ENCODE data around the gene YIPF1. TPM values are rescaled to one million over a fixed set of nuclear protein-coding genes. Genes with fewer than 3 reads are reported as not detected.

The YIPF1 gene
- total RNA-seq, 1 experiment from 2014 or later = 15.8 TPM

DNA sequence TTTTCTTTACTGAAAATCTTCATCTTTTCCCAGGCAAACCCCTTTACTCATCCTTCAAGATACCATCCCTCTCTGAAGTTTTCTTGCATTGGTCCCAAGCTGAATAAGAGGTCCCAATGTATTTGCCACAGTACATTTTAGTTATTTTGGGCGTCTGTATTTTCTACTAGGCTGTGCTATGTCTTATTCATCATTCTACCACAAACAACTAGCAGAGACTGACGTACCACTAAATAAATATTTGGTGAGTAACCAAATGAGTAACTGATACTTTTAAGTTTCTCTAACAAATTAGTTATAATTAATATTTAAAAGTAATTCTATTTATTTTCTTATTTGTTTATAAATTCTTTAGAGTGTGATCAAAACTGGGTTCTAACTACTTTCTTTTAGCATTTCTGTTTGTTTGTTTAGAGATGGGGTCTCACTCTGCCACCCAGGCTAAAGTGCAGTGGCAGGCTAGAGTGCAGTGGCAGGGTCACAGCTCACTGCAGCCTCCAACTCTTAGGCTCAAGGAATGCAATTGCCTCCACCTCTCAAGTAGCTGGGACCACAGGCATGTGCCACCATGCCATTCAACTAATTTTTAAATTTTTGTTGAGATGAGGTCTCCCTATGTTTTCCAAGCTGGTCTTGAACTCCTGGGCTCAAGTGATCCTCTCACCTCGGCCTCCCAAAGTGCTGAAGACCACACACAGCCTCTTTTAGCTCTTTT is 84.6 kb downstream of the YIPF1 start:
- BruUV-seq (replicated peaks) = no TSS peak
- Mint-ChIP-seq H3K27me3 (ENCODE audit: insufficient read depth, unreplicated experiment) (no peaks in the 10 kb centered on the region), H3K4me3 (ENCODE audit: unreplicated experiment) (no peak overlapping the region), H3K27ac (ENCODE audit: low read depth, unreplicated experiment) (no peak overlapping the region), H3K4me1 (ENCODE audit: insufficient read depth, unreplicated experiment) (no peaks in the 10 kb centered on the region), H3K9me3 (ENCODE audit: unreplicated experiment) (no peaks in the 10 kb centered on the region), H3K36me3 (ENCODE audit: insufficient read depth, unreplicated experiment) (peaks cover 76% of the 10 kb centered on the region)
- intact Hi-C loops (cut with micrococcal nuclease) = no loop called here
- no peak for DNase-seq (ENCODE audit: unreplicated experiment)
- POLR2A ChIA-PET = interaction anchor here (0.5 to 1.3 kb wide), 2 partner anchors 10 to 18 kb away, joined by 3 to 4 read pairs; no protein-coding TSS in a partner anchor
- CTCF ChIA-PET = interaction anchor here (0.8 kb wide), 1 partner anchor 527 kb away, joined by 3 read pairs; no protein-coding TSS in a partner anchor
- TF ChIP-seq, protein P1, sequence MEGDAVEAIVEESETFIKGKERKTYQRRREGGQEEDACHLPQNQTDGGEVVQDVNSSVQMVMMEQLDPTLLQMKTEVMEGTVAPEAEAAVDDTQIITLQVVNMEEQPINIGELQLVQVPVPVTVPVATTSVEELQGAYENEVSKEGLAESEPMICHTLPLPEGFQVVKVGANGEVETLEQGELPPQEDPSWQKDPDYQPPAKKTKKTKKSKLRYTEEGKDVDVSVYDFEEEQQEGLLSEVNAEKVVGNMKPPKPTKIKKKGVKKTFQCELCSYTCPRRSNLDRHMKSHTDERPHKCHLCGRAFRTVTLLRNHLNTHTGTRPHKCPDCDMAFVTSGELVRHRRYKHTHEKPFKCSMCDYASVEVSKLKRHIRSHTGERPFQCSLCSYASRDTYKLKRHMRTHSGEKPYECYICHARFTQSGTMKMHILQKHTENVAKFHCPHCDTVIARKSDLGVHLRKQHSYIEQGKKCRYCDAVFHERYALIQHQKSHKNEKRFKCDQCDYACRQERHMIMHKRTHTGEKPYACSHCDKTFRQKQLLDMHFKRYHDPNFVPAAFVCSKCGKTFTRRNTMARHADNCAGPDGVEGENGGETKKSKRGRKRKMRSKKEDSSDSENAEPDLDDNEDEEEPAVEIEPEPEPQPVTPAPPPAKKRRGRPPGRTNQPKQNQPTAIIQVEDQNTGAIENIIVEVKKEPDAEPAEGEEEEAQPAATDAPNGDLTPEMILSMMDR (IDR thresholded peaks at IDR 0.05; ENCODE audit: unreplicated experiment) = no peak

DNA sequence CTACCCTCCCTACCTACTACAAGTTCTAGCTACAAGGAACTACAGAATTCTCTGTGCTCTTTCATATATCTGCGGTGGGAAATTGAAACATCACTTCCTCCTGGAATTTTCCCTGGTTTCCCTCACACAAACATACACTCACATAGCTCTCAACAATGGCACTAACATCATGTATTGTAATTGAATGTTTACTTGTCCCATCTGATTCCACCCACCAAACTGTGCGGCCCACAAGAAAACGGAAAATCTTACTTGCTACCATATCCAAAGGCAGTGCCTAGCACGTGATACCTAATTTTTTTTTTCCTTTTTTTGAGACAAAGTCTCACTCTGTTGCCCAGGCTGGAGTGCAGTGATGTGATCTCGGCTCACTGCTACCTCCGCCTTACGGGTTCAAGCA is 85.4 kb downstream of the YIPF1 start:
- Mint-ChIP-seq H3K27ac (ENCODE audit: low read depth, unreplicated experiment) (peak overlapping the region; percentile 43), H3K9me3 (ENCODE audit: unreplicated experiment) (no peaks in the 10 kb centered on the region), H3K27me3 (ENCODE audit: insufficient read depth, unreplicated experiment) (no peaks in the 10 kb centered on the region), H3K4me3 (ENCODE audit: unreplicated experiment) (no peak overlapping the region), H3K36me3 (ENCODE audit: insufficient read depth, unreplicated experiment) (peaks cover 79% of the 10 kb centered on the region), H3K4me1 (ENCODE audit: insufficient read depth, unreplicated experiment) (no peaks in the 10 kb centered on the region)
- TF ChIP-seq, protein P1 (IDR thresholded peaks at IDR 0.05; ENCODE audit: unreplicated experiment) = no peak
- ChIA-PET CTCF (no interaction called here), POLR2A (no interaction called here)
- no peak for DNase-seq (ENCODE audit: unreplicated experiment)
- intact Hi-C loops (cut with micrococcal nuclease) = no loop called here
- no TSS peak for BruUV-seq (replicated peaks)

Other genes with a start within 250 kb of the YIPF1 start
- gene GLIS1, start 150.6 kb downstream of the YIPF1 start, total RNA-seq (2022) = 0.93 and 1.4 TPM in 2 replicates
- gene NDC1, start 51.5 kb downstream of the YIPF1 start, total RNA-seq (2022) = 17.5 and 18.7 TPM in 2 replicates
- not detected in 2 replicates for gene DIO1, start 4.4 kb upstream of the YIPF1 start, total RNA-seq (2022)
- 20.6 and 22.3 TPM in 2 replicates for gene IFT25, start 55.9 kb upstream of the YIPF1 start, total RNA-seq (2022)
- gene LRRC42, start 56.6 kb upstream of the YIPF1 start, total RNA-seq (2022) = 39.1 and 41.2 TPM in 2 replicates
- not detected in 2 replicates for gene LDLRAD1, start 128.4 kb upstream of the YIPF1 start, total RNA-seq (2022)
- 192 and 231 TPM in 2 replicates for gene TMEM59, start 163.4 kb upstream of the YIPF1 start, total RNA-seq (2022)
- 3.6 and 6.0 TPM in 2 replicates for gene TCEANC2, start 163.8 kb upstream of the YIPF1 start, total RNA-seq (2022)

Data from MCF 10A (cell line).